WTC11 (cell line): Measurements from ENCODE around the gene CERS3. TPM values are rescaled to one million over a fixed set of nuclear protein-coding genes. Genes with fewer than 3 reads are reported as not detected.

Experiments
- ATAC-seq: fragments of 200-7000 bp; cut with Tn5 transposase; 2 replicates; pipeline ENCODE4 v1.10.0; 2021; ENCODE audit warnings: mild to moderate bottlenecking, moderate library complexity
- CTCF ChIA-PET: fragments of 300-600 bp; sonication (Branson Sonifier 250); formaldehyde crosslinking; loops from one replicate; lab custom pipeline; 2021; ENCODE audit warnings: antibody characterized with exemption; lab: Charles Lee
- POLR2A ChIA-PET: fragments of 350-600 bp; sonication (Branson Sonifier 250); formaldehyde crosslinking; loops from one replicate; lab custom pipeline; 2021; ENCODE audit warnings: antibody characterized with exemption; lab: Charles Lee
- DNase-seq: peaks from one replicate; pipeline ENCODE4 v3.0.0; 2021; ENCODE audit warnings: low spot score
- H3K27ac Mint-ChIP-seq: 2 replicates; pipeline ENCODE4 v1.8.0; 2021; ENCODE audit warnings: mixed read lengths
- H3K27me3 Mint-ChIP-seq: 2 replicates; pipeline ENCODE4 v1.8.0; 2021; ENCODE audit warnings: low read depth, mild to moderate bottlenecking, moderate library complexity, mixed read lengths
- H3K36me3 Mint-ChIP-seq: 2 replicates; pipeline ENCODE4 v1.8.0; 2021; ENCODE audit warnings: mixed read lengths
- H3K4me1 Mint-ChIP-seq: 2 replicates; pipeline ENCODE4 v1.8.0; 2022; ENCODE audit warnings: mixed read lengths
- H3K4me3 Mint-ChIP-seq: 2 replicates; pipeline ENCODE4 v1.8.0; 2021; ENCODE audit warnings: mild to moderate bottlenecking, moderate library complexity, mixed read lengths
- H3K9me3 Mint-ChIP-seq: 2 replicates; pipeline ENCODE4 v1.8.0; 2021; ENCODE audit warnings: mixed read lengths
- ATF2 ChIP-seq: sonication (generic); formaldehyde crosslinking; IDR thresholded peaks from 2 replicates; pipeline ENCODE4 v1.8.1; 2022; ENCODE audit warnings: low read depth, missing genetic modification reagents, borderline replicate concordance
- E2F4 ChIP-seq: sonication (generic); formaldehyde crosslinking; IDR thresholded peaks from 2 replicates; pipeline ENCODE4 v1.8.1; 2022; ENCODE audit warnings: low read depth, mild to moderate bottlenecking, moderate library complexity, missing genetic modification reagents, borderline replicate concordance
- ERG ChIP-seq: fragments of 250-450 bp; sonication (Bioruptor Pico); IDR thresholded peaks from 2 replicates; pipeline ENCODE4 v1.8.0; 2021; ENCODE audit warnings: mild to moderate bottlenecking
- ESRRA ChIP-seq: sonication (generic); formaldehyde crosslinking; IDR thresholded peaks from 2 replicates; pipeline ENCODE4 v1.8.1; 2022; ENCODE audit warnings: mild to moderate bottlenecking, missing genetic modification reagents, borderline replicate concordance
- GTF2I ChIP-seq: fragments of 250-450 bp; sonication (Bioruptor Pico); conservative IDR thresholded peaks from 2 replicates; pipeline ENCODE4 v1.4.0; 2021; ENCODE audit warnings: mild to moderate bottlenecking
- HMGA2 ChIP-seq: fragments of 250-450 bp; sonication (Bioruptor Pico); IDR thresholded peaks from 2 replicates; pipeline ENCODE4 v1.4.0; 2021; ENCODE audit warnings: mild to moderate bottlenecking, moderate library complexity
- MXD4 ChIP-seq: fragments of 250-450 bp; sonication (Bioruptor Pico); IDR thresholded peaks from 2 replicates; pipeline ENCODE4 v1.8.0; 2021; ENCODE audit warnings: mild to moderate bottlenecking, moderate library complexity, borderline replicate concordance
- NR3C1 ChIP-seq: sonication (generic); formaldehyde crosslinking; conservative IDR thresholded peaks from 2 replicates; pipeline ENCODE4 v1.8.1; 2023; ENCODE audit warnings: low read depth, mild to moderate bottlenecking, missing genetic modification reagents
- PRDM15 ChIP-seq: sonication (generic); formaldehyde crosslinking; IDR thresholded peaks from 2 replicates; pipeline ENCODE4 v1.8.0; 2022; ENCODE audit warnings: missing genetic modification reagents
- PRRX2 ChIP-seq: fragments of 250-450 bp; sonication (Bioruptor Pico); IDR thresholded peaks from 2 replicates; pipeline ENCODE4 v1.8.0; 2021; ENCODE audit warnings: mild to moderate bottlenecking
- RELA ChIP-seq: sonication (generic); formaldehyde crosslinking; IDR thresholded peaks from 2 replicates; pipeline ENCODE4 v1.8.1; 2022; ENCODE audit warnings: missing genetic modification reagents, mild to moderate bottlenecking, borderline replicate concordance
- SMAD3 ChIP-seq: sonication (generic); formaldehyde crosslinking; IDR thresholded peaks from 2 replicates; pipeline ENCODE4 v1.8.0; 2022; ENCODE audit warnings: missing genetic modification reagents, mild to moderate bottlenecking, borderline replicate concordance
- SMAD4 ChIP-seq: sonication (generic); formaldehyde crosslinking; IDR thresholded peaks from 2 replicates; pipeline ENCODE4 v1.8.0; 2022; ENCODE audit warnings: mild to moderate bottlenecking, missing genetic modification reagents
- TCF7 ChIP-seq: sonication (generic); formaldehyde crosslinking; IDR thresholded peaks from 2 replicates; pipeline ENCODE4 v1.8.0; 2022; ENCODE audit warnings: mild to moderate bottlenecking, low read depth, missing genetic modification reagents, moderate library complexity
- TP53 ChIP-seq: sonication (generic); formaldehyde crosslinking; IDR thresholded peaks from 2 replicates; pipeline ENCODE4 v1.8.1; 2023; ENCODE audit warnings: mild to moderate bottlenecking, missing genetic modification reagents
- USF2 ChIP-seq: sonication (generic); formaldehyde crosslinking; IDR thresholded peaks from 2 replicates; pipeline ENCODE4 v1.8.1; 2023; ENCODE audit warnings: mild to moderate bottlenecking, missing genetic modification reagents, moderate library complexity
- ZNF121 ChIP-seq: sonication (generic); formaldehyde crosslinking; IDR thresholded peaks from 2 replicates; pipeline ENCODE4 v1.8.0; 2023; ENCODE audit warnings: missing genetic modification reagents
- ZNF219 ChIP-seq: sonication (generic); formaldehyde crosslinking; IDR thresholded peaks from 2 replicates; pipeline ENCODE4 v1.8.0; 2023; ENCODE audit warnings: missing genetic modification reagents, mild to moderate bottlenecking, borderline replicate concordance
- ZNF423 ChIP-seq: fragments of 250-450 bp; sonication (Bioruptor Pico); IDR thresholded peaks from 2 replicates; pipeline ENCODE4 v2.1.2; 2022; ENCODE audit warnings: mild to moderate bottlenecking, moderate library complexity
- ZNF512 ChIP-seq: sonication (generic); formaldehyde crosslinking; IDR thresholded peaks from 2 replicates; pipeline ENCODE4 v1.8.1; 2022; ENCODE audit warnings: missing genetic modification reagents, borderline replicate concordance
- total RNA-seq: library from RNA; stranded (reverse); gene quantifications from 3 replicates; pipeline ENCODE4 v1.2.3, GENCODE V29; 2021

The CERS3 gene
- total RNA-seq, 1 experiment from 2014 or later = 0.74 TPM

GRCh38 chr15:100544338-100544841, 15.6 kb upstream of the CERS3 start (continued):
- TF ChIP-seq ATF2 (no peak), SMAD3 (no peak), ZNF219 (CRISPR knock-in tag) (no peak), ZNF512 (CRISPR knock-in tag) (no peak), ERG (CRISPR knock-in tag) (no peak), PRRX2 (no peak)

GRCh38 chr15:100542290-100542689, 13.5 kb upstream of the CERS3 start:
- no peaks in the 10 kb centered on the region for H3K4me1 Mint-ChIP-seq
- no peak for ATAC-seq
- peaks cover 18% of the 10 kb centered on the region for H3K36me3 Mint-ChIP-seq
- H3K9me3 Mint-ChIP-seq = peaks cover 28% of the 10 kb centered on the region
- H3K4me3 Mint-ChIP-seq = no peak overlapping the region
- ChIA-PET CTCF (interaction anchor here (1.4 kb wide), 1 partner anchor 193 kb away, joined by 3 read pairs; no protein-coding TSS in a partner anchor), POLR2A (no interaction called here)
- no peak for DNase-seq
- H3K27me3 Mint-ChIP-seq = peaks cover 5% of the 10 kb centered on the region; the same call in 1 of the 2 replicates
- H3K27ac Mint-ChIP-seq = no peak overlapping the region
- TF ChIP-seq ESRRA (CRISPR knock-in tag) = no peak
- TF ChIP-seq MXD4 (CRISPR knock-in tag) = no peak
- no peak for TF ChIP-seq PRDM15 (CRISPR knock-in tag)
- no peak for TF ChIP-seq GTF2I
- TF ChIP-seq ZNF121 (CRISPR knock-in tag) = no peak
- no peak for TF ChIP-seq SMAD4 (CRISPR knock-in tag)
- no peak for TF ChIP-seq RELA (CRISPR knock-in tag)
- TF ChIP-seq USF2 (CRISPR knock-in tag) = no peak
- no peak for TF ChIP-seq ATF2
- no peak for TF ChIP-seq ZNF423 (CRISPR knock-in tag)
- TF ChIP-seq E2F4 = no peak
- no peak for TF ChIP-seq NR3C1 (CRISPR knock-in tag)
- TF ChIP-seq HMGA2 (CRISPR knock-in tag) = no peak
- TF ChIP-seq TCF7 (CRISPR knock-in tag) = no peak
- TF ChIP-seq TP53 = no peak
